Adipocyte (in vitro differentiated cells): ENCODE measurements around the gene SMIM29.

Experiments used
- DNase-seq: peaks from one replicate; pipeline ENCODE4 v3.0.0-alpha.2; 2015; ENCODE audit warnings: low read depth
- H3K27me3 ChIP-seq: replicated peaks from 2 replicates; pipeline ENCODE4 v1.7.0; 2013; ENCODE audit warnings: mild to moderate bottlenecking, low read length, moderate library complexity; ENCODE audit not compliant: control insufficient read depth, insufficient read depth
- H3K36me3 ChIP-seq: 2 replicates; pipeline ENCODE4 v1.7.0; 2013; ENCODE audit warnings: low read length, mild to moderate bottlenecking, moderate library complexity; ENCODE audit not compliant: control insufficient read depth, insufficient read depth, severe bottlenecking
- H3K4me1 ChIP-seq: 2 replicates; pipeline ENCODE4 v1.7.0; 2013; ENCODE audit warnings: mild to moderate bottlenecking, low read length, moderate library complexity; ENCODE audit not compliant: control insufficient read depth, insufficient read depth
- H3K4me3 ChIP-seq: 2 replicates; pipeline ENCODE4 v1.7.0; 2013; ENCODE audit warnings: mild to moderate bottlenecking, low read length, moderate library complexity
- H3K9ac ChIP-seq: 2 replicates; pipeline ENCODE4 v1.7.0; 2013; ENCODE audit warnings: mild to moderate bottlenecking, low read length, moderate library complexity
- H3K9me3 ChIP-seq: 2 replicates; pipeline ENCODE4 v1.7.0; 2013; ENCODE audit warnings: mild to moderate bottlenecking, low read length, moderate library complexity; ENCODE audit not compliant: control insufficient read depth

The SMIM29 gene

GRCh38 chr6:34248727-34249468, at the start of gene SMIM29:
SMIM29 (minus strand) TSS chr6:34249006; CDS start chr6:34247791, 1,215 bp downstream.
- Histone ChIP-seq H3K9me3 (no peaks in the 10 kb centered on the region), H3K9ac (peak within 1 kb of the TSS; percentile 94), H3K27me3 (no peaks in the 10 kb centered on the region), H3K4me1 (peaks cover 14% of the 10 kb centered on the region), H3K4me3 (peak within 1 kb of the TSS; percentile 95), H3K36me3 (peaks cover 3% of the 10 kb centered on the region)
- peak; percentile 99 for DNase-seq

- no peak for DNase-seq
- Histone ChIP-seq H3K4me3 (no peak overlapping the region), H3K9ac (no peak overlapping the region), H3K4me1 (no peaks in the 10 kb centered on the region), H3K36me3 (peaks cover 32% of the 10 kb centered on the region), H3K9me3 (no peaks in the 10 kb centered on the region), H3K27me3 (no peaks in the 10 kb centered on the region)
These were observed 46.9 kb upstream of the SMIM29 start for GRCh38 chr6:34295721-34296120.

- Histone ChIP-seq H3K9ac (no peak overlapping the region), H3K4me1 (no peaks in the 10 kb centered on the region), H3K9me3 (no peaks in the 10 kb centered on the region), H3K4me3 (no peak overlapping the region), H3K27me3 (no peaks in the 10 kb centered on the region), H3K36me3 (peaks cover 36% of the 10 kb centered on the region)
- no peak for DNase-seq
These were observed 44.1 kb upstream of the SMIM29 start for GRCh38 chr6:34292954-34293353.

- H3K9ac ChIP-seq: no peak overlapping the region
- H3K36me3 ChIP-seq: peaks cover 38% of the 10 kb centered on the region
- H3K4me1 ChIP-seq: peaks cover 13% of the 10 kb centered on the region
- no peak overlapping the region for H3K4me3 ChIP-seq
- H3K27me3 ChIP-seq: no peaks in the 10 kb centered on the region
- peaks cover 10% of the 10 kb centered on the region for H3K9me3 ChIP-seq
- no peak for DNase-seq
These were observed 40.3 kb upstream of the SMIM29 start for GRCh38 chr6:34289137-34289536.

GRCh38 chr6:34288581-34288980, 39.8 kb upstream of the SMIM29 start:
- Histone ChIP-seq H3K4me3 (no peak overlapping the region), H3K36me3 (peaks cover 34% of the 10 kb centered on the region), H3K9ac (no peak overlapping the region), H3K4me1 (peaks cover 18% of the 10 kb centered on the region), H3K9me3 (peaks cover 10% of the 10 kb centered on the region), H3K27me3 (no peaks in the 10 kb centered on the region)
- DNase-seq: no peak

- peaks cover 12% of the 10 kb centered on the region for H3K36me3 ChIP-seq
- H3K9me3 ChIP-seq: peaks cover 10% of the 10 kb centered on the region
- no peak for DNase-seq
- no peaks in the 10 kb centered on the region for H3K27me3 ChIP-seq
- no peak overlapping the region for H3K9ac ChIP-seq
- no peak overlapping the region for H3K4me3 ChIP-seq
- H3K4me1 ChIP-seq: peaks cover 18% of the 10 kb centered on the region
These were observed 36.8 kb upstream of the SMIM29 start for GRCh38 chr6:34285448-34286164.

- Histone ChIP-seq H3K9ac (peak overlapping the region; percentile 6), H3K9me3 (peaks cover 10% of the 10 kb centered on the region), H3K27me3 (no peaks in the 10 kb centered on the region), H3K36me3 (peaks cover 12% of the 10 kb centered on the region), H3K4me3 (no peak overlapping the region), H3K4me1 (peaks cover 18% of the 10 kb centered on the region)
- DNase-seq: peak; percentile 73
These were observed 36.0 kb upstream of the SMIM29 start for GRCh38 chr6:34284563-34285447.

GRCh38 chr6:34281702-34282334, 33.0 kb upstream of the SMIM29 start:
- DNase-seq: no peak
- H3K4me1 ChIP-seq: peaks cover 20% of the 10 kb centered on the region
- no peaks in the 10 kb centered on the region for H3K27me3 ChIP-seq
- H3K9ac ChIP-seq: no peak overlapping the region
- H3K36me3 ChIP-seq: no peaks in the 10 kb centered on the region
- H3K9me3 ChIP-seq: peaks cover 10% of the 10 kb centered on the region
- no peak overlapping the region for H3K4me3 ChIP-seq

GRCh38 chr6:34280216-34280615, 31.4 kb upstream of the SMIM29 start:
- H3K36me3 ChIP-seq: no peaks in the 10 kb centered on the region

GRCh38 chr6:34278833-34279232, 30.0 kb upstream of the SMIM29 start:
- Histone ChIP-seq H3K9me3 (no peaks in the 10 kb centered on the region), H3K27me3 (no peaks in the 10 kb centered on the region), H3K9ac (no peak overlapping the region), H3K36me3 (no peaks in the 10 kb centered on the region), H3K4me1 (peaks cover 7% of the 10 kb centered on the region), H3K4me3 (no peak overlapping the region)
- DNase-seq: no peak

More at GRCh38 chr6:34280216-34280615, 31.4 kb upstream of the SMIM29 start:
- peaks cover 3% of the 10 kb centered on the region for H3K9me3 ChIP-seq
- no peak for DNase-seq
- H3K4me1 ChIP-seq: peaks cover 20% of the 10 kb centered on the region
- H3K9ac ChIP-seq: no peak overlapping the region
- no peaks in the 10 kb centered on the region for H3K27me3 ChIP-seq
- H3K4me3 ChIP-seq: no peak overlapping the region
